PFSK-1 (cell line): ENCODE measurements around the gene AKAP6.

Experiments
- FOXP2 ChIP-seq: optimal IDR thresholded peaks from 2 replicates; pipeline ENCODE3; 2011; ENCODE audit warnings: borderline replicate concordance, control low read depth, inconsistent platforms; ENCODE audit not compliant: insufficient read depth; ENCODE audit errors: extremely low read length, extremely low read depth
- POLR2AphosphoS5 ChIP-seq: IDR thresholded peaks from 2 replicates; pipeline ENCODE4 v1.6.1; 2012; ENCODE audit warnings: low read depth, mild to moderate bottlenecking, control low read depth, low read length, moderate library complexity
- SIN3A ChIP-seq: IDR thresholded peaks from 2 replicates; pipeline ENCODE4 v1.6.1; 2012; ENCODE audit warnings: mild to moderate bottlenecking, low read length, moderate library complexity, borderline replicate concordance; ENCODE audit not compliant: insufficient read depth
- TAF1 ChIP-seq: IDR thresholded peaks from 2 replicates; pipeline ENCODE4 v1.6.1; 2012; ENCODE audit warnings: low read length, control low read depth, borderline replicate concordance; ENCODE audit not compliant: insufficient read depth
- TF ChIP-seq, protein P1 (sequence below), 2 experiments: IDR thresholded peaks; 2 replicates each; pipeline versions ENCODE4 v1.6.1 to v1.8.0; 2011 to 2012; ENCODE audit warnings: low read depth in 2 of 2, low read length in 2 of 2, control low read depth in 1 of 2, inconsistent platforms in 1 of 2, mild to moderate bottlenecking in 1 of 2, moderate library complexity in 1 of 2; ENCODE audit not compliant: insufficient read depth in 1 of 2

DNA sequence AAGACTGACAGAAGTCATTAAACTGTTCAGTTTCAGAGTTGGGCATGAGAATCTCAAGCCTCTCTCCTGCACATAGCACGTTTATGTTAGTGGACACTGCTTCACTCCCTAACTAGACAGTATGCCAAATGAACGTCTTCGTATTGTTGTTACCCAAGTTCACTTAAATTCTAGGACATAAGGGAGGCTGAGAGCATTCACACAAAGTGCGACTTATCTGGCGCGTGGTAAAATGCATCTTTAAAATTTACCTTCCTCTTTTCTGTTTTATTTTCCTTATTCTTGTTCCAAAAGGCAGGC, 166.3 kb downstream of the AKAP6 start:
- TF ChIP-seq POLR2AphosphoS5 (no peak), FOXP2 (no peak), TAF1 (no peak), SIN3A (no peak)
- TF ChIP-seq, protein P1, sequence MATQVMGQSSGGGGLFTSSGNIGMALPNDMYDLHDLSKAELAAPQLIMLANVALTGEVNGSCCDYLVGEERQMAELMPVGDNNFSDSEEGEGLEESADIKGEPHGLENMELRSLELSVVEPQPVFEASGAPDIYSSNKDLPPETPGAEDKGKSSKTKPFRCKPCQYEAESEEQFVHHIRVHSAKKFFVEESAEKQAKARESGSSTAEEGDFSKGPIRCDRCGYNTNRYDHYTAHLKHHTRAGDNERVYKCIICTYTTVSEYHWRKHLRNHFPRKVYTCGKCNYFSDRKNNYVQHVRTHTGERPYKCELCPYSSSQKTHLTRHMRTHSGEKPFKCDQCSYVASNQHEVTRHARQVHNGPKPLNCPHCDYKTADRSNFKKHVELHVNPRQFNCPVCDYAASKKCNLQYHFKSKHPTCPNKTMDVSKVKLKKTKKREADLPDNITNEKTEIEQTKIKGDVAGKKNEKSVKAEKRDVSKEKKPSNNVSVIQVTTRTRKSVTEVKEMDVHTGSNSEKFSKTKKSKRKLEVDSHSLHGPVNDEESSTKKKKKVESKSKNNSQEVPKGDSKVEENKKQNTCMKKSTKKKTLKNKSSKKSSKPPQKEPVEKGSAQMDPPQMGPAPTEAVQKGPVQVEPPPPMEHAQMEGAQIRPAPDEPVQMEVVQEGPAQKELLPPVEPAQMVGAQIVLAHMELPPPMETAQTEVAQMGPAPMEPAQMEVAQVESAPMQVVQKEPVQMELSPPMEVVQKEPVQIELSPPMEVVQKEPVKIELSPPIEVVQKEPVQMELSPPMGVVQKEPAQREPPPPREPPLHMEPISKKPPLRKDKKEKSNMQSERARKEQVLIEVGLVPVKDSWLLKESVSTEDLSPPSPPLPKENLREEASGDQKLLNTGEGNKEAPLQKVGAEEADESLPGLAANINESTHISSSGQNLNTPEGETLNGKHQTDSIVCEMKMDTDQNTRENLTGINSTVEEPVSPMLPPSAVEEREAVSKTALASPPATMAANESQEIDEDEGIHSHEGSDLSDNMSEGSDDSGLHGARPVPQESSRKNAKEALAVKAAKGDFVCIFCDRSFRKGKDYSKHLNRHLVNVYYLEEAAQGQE (IDR thresholded peaks at IDR 0.05; ENCODE audit: insufficient read depth in 1 of 2, low read depth in 2 of 2, low read length in 2 of 2), result no peak
